Measurements from ENCODE around the gene POLE2.
"Not testable (repeated sequence)": the region's sequence is repeated elsewhere in the genome, so short reads cannot be mapped to it uniquely, and the experiment has no call there.

POLE2 gene

GRCh38 chr14:49687942-49688700, at the start of gene POLE2:
POLE2 (minus strand) TSS chr14:49688214; CDS start chr14:49688203, 11 bp downstream.
- Histone ChIP-seq H3K9me3 (ENCODE audit: control insufficient read depth, insufficient read depth, low read length) (no peaks in the 10 kb centered on the region), H3K4me1 (ENCODE audit: control insufficient read depth, insufficient read depth, low read length) (peaks cover 8% of the 10 kb centered on the region; the same call in 1 of the 2 replicates), H3K27me3 (ENCODE audit: control insufficient read depth, insufficient read depth, low read length) (peaks cover 22% of the 10 kb centered on the region), H3K36me3 (ENCODE audit: control insufficient read depth, insufficient read depth, low read length) (peaks cover 8% of the 10 kb centered on the region), H3K27ac (ENCODE audit: low read depth, low read length) (peak within 1 kb of the TSS; percentile 81), H3K9ac (ENCODE audit: low read depth, low read length) (peak within 1 kb of the TSS; percentile 97), H3K4me3 (ENCODE audit: low read depth, low read length) (peak within 1 kb of the TSS; percentile 84)

GRCh38 chr14:49735669-49736068, 47.7 kb upstream of the POLE2 start:
- not testable (repeated sequence) for H3K27me3 ChIP-seq (ENCODE audit: control insufficient read depth, insufficient read depth, low read length); H3K36me3 ChIP-seq (ENCODE audit: control insufficient read depth, insufficient read depth, low read length); H3K27ac ChIP-seq (ENCODE audit: low read depth, low read length); H3K4me1 ChIP-seq (ENCODE audit: control insufficient read depth, insufficient read depth, low read length); H3K9ac ChIP-seq (ENCODE audit: low read depth, low read length); H3K9me3 ChIP-seq (ENCODE audit: control insufficient read depth, insufficient read depth, low read length); H3K4me3 ChIP-seq (ENCODE audit: low read depth, low read length)

- Histone ChIP-seq H3K27me3 (ENCODE audit: control insufficient read depth, insufficient read depth, low read length) (no peaks in the 10 kb centered on the region), H3K36me3 (ENCODE audit: control insufficient read depth, insufficient read depth, low read length) (no peaks in the 10 kb centered on the region), H3K27ac (ENCODE audit: low read depth, low read length) (no peak overlapping the region), H3K4me1 (ENCODE audit: control insufficient read depth, insufficient read depth, low read length) (no peaks in the 10 kb centered on the region), H3K9ac (ENCODE audit: low read depth, low read length) (no peak overlapping the region), H3K4me3 (ENCODE audit: low read depth, low read length) (no peak overlapping the region), H3K9me3 (ENCODE audit: control insufficient read depth, insufficient read depth, low read length) (no peaks in the 10 kb centered on the region)
These were observed 45.8 kb upstream of the POLE2 start for GRCh38 chr14:49733836-49734235.

- H3K9me3 ChIP-seq (ENCODE audit: control insufficient read depth, insufficient read depth, low read length): no peaks in the 10 kb centered on the region
- H3K9ac ChIP-seq (ENCODE audit: low read depth, low read length): no peak overlapping the region
- no peaks in the 10 kb centered on the region for H3K36me3 ChIP-seq (ENCODE audit: control insufficient read depth, insufficient read depth, low read length)
- no peaks in the 10 kb centered on the region for H3K4me1 ChIP-seq (ENCODE audit: control insufficient read depth, insufficient read depth, low read length)
- no peak overlapping the region for H3K27ac ChIP-seq (ENCODE audit: low read depth, low read length)
- no peak overlapping the region for H3K4me3 ChIP-seq (ENCODE audit: low read depth, low read length)
- no peaks in the 10 kb centered on the region for H3K27me3 ChIP-seq (ENCODE audit: control insufficient read depth, insufficient read depth, low read length)
These were observed 44.9 kb upstream of the POLE2 start for GRCh38 chr14:49732896-49733295.

GRCh38 chr14:49727171-49727570, 39.2 kb upstream of the POLE2 start:
- H3K9me3 ChIP-seq (ENCODE audit: control insufficient read depth, insufficient read depth, low read length): no peaks in the 10 kb centered on the region
- H3K9ac ChIP-seq (ENCODE audit: low read depth, low read length): no peak overlapping the region
- no peaks in the 10 kb centered on the region for H3K4me1 ChIP-seq (ENCODE audit: control insufficient read depth, insufficient read depth, low read length)
- no peaks in the 10 kb centered on the region for H3K27me3 ChIP-seq (ENCODE audit: control insufficient read depth, insufficient read depth, low read length)
- H3K4me3 ChIP-seq (ENCODE audit: low read depth, low read length): no peak overlapping the region
- H3K27ac ChIP-seq (ENCODE audit: low read depth, low read length): no peak overlapping the region
- no peaks in the 10 kb centered on the region for H3K36me3 ChIP-seq (ENCODE audit: control insufficient read depth, insufficient read depth, low read length)

GRCh38 chr14:49721733-49722435, 33.9 kb upstream of the POLE2 start:
- H3K4me1 ChIP-seq (ENCODE audit: control insufficient read depth, insufficient read depth, low read length); H3K4me3 ChIP-seq (ENCODE audit: low read depth, low read length); H3K27me3 ChIP-seq (ENCODE audit: control insufficient read depth, insufficient read depth, low read length); H3K9me3 ChIP-seq (ENCODE audit: control insufficient read depth, insufficient read depth, low read length); H3K27ac ChIP-seq (ENCODE audit: low read depth, low read length); H3K9ac ChIP-seq (ENCODE audit: low read depth, low read length); H3K36me3 ChIP-seq (ENCODE audit: control insufficient read depth, insufficient read depth, low read length): not testable (repeated sequence)

- no peaks in the 10 kb centered on the region for H3K9me3 ChIP-seq (ENCODE audit: control insufficient read depth, insufficient read depth, low read length)
- H3K4me1 ChIP-seq (ENCODE audit: control insufficient read depth, insufficient read depth, low read length): peaks cover 3% of the 10 kb centered on the region; the same call in 1 of the 2 replicates
- no peak overlapping the region for H3K9ac ChIP-seq (ENCODE audit: low read depth, low read length)
- H3K27ac ChIP-seq (ENCODE audit: low read depth, low read length): no peak overlapping the region
- no peaks in the 10 kb centered on the region for H3K36me3 ChIP-seq (ENCODE audit: control insufficient read depth, insufficient read depth, low read length)
- no peaks in the 10 kb centered on the region for H3K27me3 ChIP-seq (ENCODE audit: control insufficient read depth, insufficient read depth, low read length)
- H3K4me3 ChIP-seq (ENCODE audit: low read depth, low read length): no peak overlapping the region
These were observed 32.7 kb upstream of the POLE2 start for GRCh38 chr14:49720744-49721143.

- not testable (repeated sequence) for H3K4me3 ChIP-seq (ENCODE audit: low read depth, low read length); H3K27me3 ChIP-seq (ENCODE audit: control insufficient read depth, insufficient read depth, low read length); H3K4me1 ChIP-seq (ENCODE audit: control insufficient read depth, insufficient read depth, low read length); H3K27ac ChIP-seq (ENCODE audit: low read depth, low read length); H3K9ac ChIP-seq (ENCODE audit: low read depth, low read length); H3K9me3 ChIP-seq (ENCODE audit: control insufficient read depth, insufficient read depth, low read length); H3K36me3 ChIP-seq (ENCODE audit: control insufficient read depth, insufficient read depth, low read length)
These were observed 23.0 kb upstream of the POLE2 start for GRCh38 chr14:49710993-49711392.

- H3K9ac ChIP-seq (ENCODE audit: low read depth, low read length); H3K4me1 ChIP-seq (ENCODE audit: control insufficient read depth, insufficient read depth, low read length); H3K4me3 ChIP-seq (ENCODE audit: low read depth, low read length); H3K27ac ChIP-seq (ENCODE audit: low read depth, low read length); H3K9me3 ChIP-seq (ENCODE audit: control insufficient read depth, insufficient read depth, low read length); H3K36me3 ChIP-seq (ENCODE audit: control insufficient read depth, insufficient read depth, low read length); H3K27me3 ChIP-seq (ENCODE audit: control insufficient read depth, insufficient read depth, low read length): not testable (repeated sequence)
These were observed 16.5 kb upstream of the POLE2 start for GRCh38 chr14:49704471-49704870.

- no peak overlapping the region for H3K4me3 ChIP-seq (ENCODE audit: low read depth, low read length)
- H3K27me3 ChIP-seq (ENCODE audit: control insufficient read depth, insufficient read depth, low read length): no peaks in the 10 kb centered on the region
- no peak overlapping the region for H3K9ac ChIP-seq (ENCODE audit: low read depth, low read length)
- no peaks in the 10 kb centered on the region for H3K36me3 ChIP-seq (ENCODE audit: control insufficient read depth, insufficient read depth, low read length)
- no peak overlapping the region for H3K27ac ChIP-seq (ENCODE audit: low read depth, low read length)
- H3K4me1 ChIP-seq (ENCODE audit: control insufficient read depth, insufficient read depth, low read length): no peaks in the 10 kb centered on the region
- H3K9me3 ChIP-seq (ENCODE audit: control insufficient read depth, insufficient read depth, low read length): no peaks in the 10 kb centered on the region
These were observed 16.0 kb upstream of the POLE2 start for GRCh38 chr14:49703965-49704364.

GRCh38 chr14:49702725-49703124, 14.7 kb upstream of the POLE2 start:
- Histone ChIP-seq H3K36me3 (ENCODE audit: control insufficient read depth, insufficient read depth, low read length) (no peaks in the 10 kb centered on the region), H3K9me3 (ENCODE audit: control insufficient read depth, insufficient read depth, low read length) (no peaks in the 10 kb centered on the region), H3K27me3 (ENCODE audit: control insufficient read depth, insufficient read depth, low read length) (no peaks in the 10 kb centered on the region), H3K27ac (ENCODE audit: low read depth, low read length) (no peak overlapping the region), H3K9ac (ENCODE audit: low read depth, low read length) (no peak overlapping the region), H3K4me1 (ENCODE audit: control insufficient read depth, insufficient read depth, low read length) (no peaks in the 10 kb centered on the region), H3K4me3 (ENCODE audit: low read depth, low read length) (no peak overlapping the region)
